Peyer's patch (tissue), 4 donors: Measurements from ENCODE around the gene EGLN3. TPM values are rescaled to one million over a fixed set of nuclear protein-coding genes. Genes with fewer than 3 reads are reported as not detected.

Source experiments
- DNase-seq, 3 donors: peaks; one replicate each; pipeline ENCODE4 v3.0.0-alpha.2; 2017 to 2019
- H3K27ac ChIP-seq, 4 donors: fragments of 200-600 bp; sonication (generic); one replicate each; pipeline ENCODE4 v1.5.1; 2016 to 2019
- H3K27me3 ChIP-seq, 2 donors: fragments of 200-600 bp; sonication (generic); one replicate each; pipeline ENCODE4 v1.5.1; 2019
- H3K36me3 ChIP-seq, 3 donors: fragments of 200-600 bp; sonication (generic); one replicate each; pipeline ENCODE4 v1.5.1; 2016 to 2019
- H3K4me1 ChIP-seq, 4 donors: fragments of 200-600 bp; sonication (generic); one replicate each; pipeline ENCODE4 v1.5.1; 2016 to 2019
- H3K4me3 ChIP-seq, 4 donors: fragments of 200-600 bp; sonication (generic); 1 replicate in 3 of 4; 2 replicates in 1 of 4; pipeline ENCODE4 v1.5.1; 2016 to 2019; ENCODE audit warnings: mild to moderate bottlenecking in 1 of 4
- H3K9me3 ChIP-seq, 4 donors: fragments of 200-600 bp; sonication (generic); one replicate each; pipeline ENCODE4 v1.5.1; 2016 to 2019; ENCODE audit warnings: mild to moderate bottlenecking in 1 of 4
- POLR2A ChIP-seq, 2 donors: fragments of 450-650 bp; IDR thresholded peaks; one replicate each; pipeline ENCODE4 v1.5.1; 2017; ENCODE audit warnings: antibody characterized with exemption in 2 of 2, mild to moderate bottlenecking in 2 of 2, moderate library complexity in 2 of 2
- total RNA-seq, 4 donors: library from RNA; depleted of rRNA; stranded (reverse); fragments of >200 nt; gene quantifications; one replicate each; pipeline ENCODE4 v1.1.0, GENCODE V29; 2016
- TF ChIP-seq, protein P1 (sequence below), 6 experiments: fragments of 450-650 bp in 4 of 6; fragments of 200-600 bp in 2 of 6; sonication (generic) in 1 of 6; IDR thresholded peaks; one replicate each; pipeline ENCODE4 v1.5.1; 2017 to 2019; ENCODE audit warnings: antibody characterized with exemption in 6 of 6, mild to moderate bottlenecking in 3 of 6, moderate library complexity in 1 of 6

EGLN3 gene
- total RNA-seq, 4 donors from 2014 or later: 14.0 to 82.9 (median 56.2) TPM

DNA sequence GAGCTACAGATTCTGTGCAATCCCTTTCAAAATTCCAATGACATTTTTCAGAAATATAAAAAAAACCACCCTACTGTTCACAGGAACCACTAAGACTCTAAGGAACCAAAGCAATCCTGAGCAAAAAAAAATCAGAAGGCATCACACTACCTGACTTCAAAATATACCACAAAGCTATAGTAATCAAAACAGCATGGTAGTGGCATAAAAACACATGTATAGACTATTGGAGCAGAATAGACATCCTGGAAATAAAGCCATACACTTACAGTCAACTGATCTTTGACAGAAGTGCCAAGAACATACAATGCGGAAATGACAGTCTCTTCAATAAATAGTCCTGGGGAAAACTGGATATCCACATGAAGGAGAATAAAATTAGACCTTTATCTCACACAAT, 56.5 kb downstream of the EGLN3 start:
- Histone ChIP-seq H3K36me3 (no peaks in the 10 kb centered on the region), H3K4me3 (no peak overlapping the region), H3K4me1 (no peaks in the 10 kb centered on the region), H3K27me3 (no peaks in the 10 kb centered on the region), H3K9me3 (no peaks in the 10 kb centered on the region), H3K27ac (no peak overlapping the region)
- no peak for TF ChIP-seq POLR2A (IDR thresholded peaks at IDR 0.05)
- TF ChIP-seq, protein P1, sequence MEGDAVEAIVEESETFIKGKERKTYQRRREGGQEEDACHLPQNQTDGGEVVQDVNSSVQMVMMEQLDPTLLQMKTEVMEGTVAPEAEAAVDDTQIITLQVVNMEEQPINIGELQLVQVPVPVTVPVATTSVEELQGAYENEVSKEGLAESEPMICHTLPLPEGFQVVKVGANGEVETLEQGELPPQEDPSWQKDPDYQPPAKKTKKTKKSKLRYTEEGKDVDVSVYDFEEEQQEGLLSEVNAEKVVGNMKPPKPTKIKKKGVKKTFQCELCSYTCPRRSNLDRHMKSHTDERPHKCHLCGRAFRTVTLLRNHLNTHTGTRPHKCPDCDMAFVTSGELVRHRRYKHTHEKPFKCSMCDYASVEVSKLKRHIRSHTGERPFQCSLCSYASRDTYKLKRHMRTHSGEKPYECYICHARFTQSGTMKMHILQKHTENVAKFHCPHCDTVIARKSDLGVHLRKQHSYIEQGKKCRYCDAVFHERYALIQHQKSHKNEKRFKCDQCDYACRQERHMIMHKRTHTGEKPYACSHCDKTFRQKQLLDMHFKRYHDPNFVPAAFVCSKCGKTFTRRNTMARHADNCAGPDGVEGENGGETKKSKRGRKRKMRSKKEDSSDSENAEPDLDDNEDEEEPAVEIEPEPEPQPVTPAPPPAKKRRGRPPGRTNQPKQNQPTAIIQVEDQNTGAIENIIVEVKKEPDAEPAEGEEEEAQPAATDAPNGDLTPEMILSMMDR (IDR thresholded peaks at IDR 0.05): no peak
- DNase-seq: no peak

DNA sequence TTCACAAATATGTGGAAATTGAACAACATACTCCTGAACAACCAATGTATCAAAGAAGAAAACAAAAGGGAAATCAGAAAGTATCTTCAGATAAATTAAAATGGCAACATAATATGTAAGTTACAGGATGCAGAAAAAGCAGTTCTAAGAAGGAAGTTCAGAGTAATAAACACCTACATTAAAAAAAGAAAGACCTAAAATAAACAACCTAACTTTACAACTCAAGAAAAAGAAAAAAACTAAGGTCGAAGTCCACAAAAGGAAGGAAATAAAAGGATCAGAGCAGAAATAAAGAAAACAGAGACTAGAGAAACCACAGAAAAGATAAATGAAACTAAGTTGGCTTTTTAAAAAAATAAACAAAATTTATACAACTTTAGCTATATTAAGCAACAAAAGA, 59.2 kb downstream of the EGLN3 start:
- Histone ChIP-seq H3K4me3 (no peak overlapping the region), H3K4me1 (no peaks in the 10 kb centered on the region), H3K36me3 (no peaks in the 10 kb centered on the region), H3K9me3 (peaks cover 0 to 3% (median 0%) of the 10 kb centered on the region in 4 donors), H3K27me3 (no peaks in the 10 kb centered on the region), H3K27ac (no peak overlapping the region)
- TF ChIP-seq, protein P1 (IDR thresholded peaks at IDR 0.05): no peak
- TF ChIP-seq POLR2A (IDR thresholded peaks at IDR 0.05): no peak
- DNase-seq: no peak

DNA sequence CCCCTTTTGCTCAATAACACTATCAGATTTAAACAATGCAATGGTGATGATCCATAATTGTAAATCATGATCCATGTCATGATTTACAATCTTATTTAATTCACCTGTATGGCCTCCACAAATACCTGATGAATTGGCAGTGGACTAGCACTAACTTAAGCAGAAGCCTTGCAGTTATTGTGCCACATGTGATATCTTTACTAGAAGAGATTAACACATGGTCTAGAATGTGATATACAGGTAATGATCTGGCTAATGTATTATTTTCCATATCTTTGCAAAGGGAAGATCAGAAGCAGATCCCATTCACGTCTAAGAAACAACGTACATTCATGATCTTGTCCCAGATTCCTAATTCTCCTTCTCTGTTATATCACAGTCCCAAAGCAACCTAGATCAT, 66.0 kb downstream of the EGLN3 start:
- DNase-seq: no peak
- Histone ChIP-seq H3K36me3 (no peaks in the 10 kb centered on the region), H3K27ac (no peak overlapping the region), H3K9me3 (peaks cover 0 to 3% (median 0%) of the 10 kb centered on the region in 4 donors), H3K4me1 (no peaks in the 10 kb centered on the region), H3K27me3 (no peaks in the 10 kb centered on the region), H3K4me3 (no peak overlapping the region)
- TF ChIP-seq, protein P1 (IDR thresholded peaks at IDR 0.05): no peak
- TF ChIP-seq POLR2A (IDR thresholded peaks at IDR 0.05): no peak

DNA sequence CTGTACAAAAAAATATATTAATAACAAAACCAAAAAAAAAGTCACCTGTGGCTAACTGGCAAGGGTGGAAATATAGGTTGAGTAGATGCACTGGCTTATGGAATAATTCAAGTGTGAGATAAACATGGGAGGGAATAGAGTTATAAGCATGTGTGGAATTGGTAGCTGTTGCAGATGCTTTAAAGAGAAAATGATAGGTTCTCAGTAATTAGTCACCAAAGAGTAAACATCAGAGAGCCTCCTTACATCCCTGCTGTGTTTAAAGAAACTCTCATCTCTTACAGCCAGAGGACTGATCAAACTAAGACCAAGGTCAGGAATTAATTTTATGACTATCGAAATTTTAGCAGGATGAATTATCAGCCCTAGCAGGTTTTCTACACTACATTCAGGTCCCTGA, 70.5 kb downstream of the EGLN3 start:
- Histone ChIP-seq H3K27ac (no peak overlapping the region), H3K36me3 (no peaks in the 10 kb centered on the region), H3K4me3 (no peak overlapping the region), H3K27me3 (no peaks in the 10 kb centered on the region), H3K4me1 (no peaks in the 10 kb centered on the region), H3K9me3 (peaks cover 0 to 12% (median 0%) of the 10 kb centered on the region in 4 donors)
- TF ChIP-seq POLR2A (IDR thresholded peaks at IDR 0.05): no peak
- no peak for DNase-seq

DNA sequence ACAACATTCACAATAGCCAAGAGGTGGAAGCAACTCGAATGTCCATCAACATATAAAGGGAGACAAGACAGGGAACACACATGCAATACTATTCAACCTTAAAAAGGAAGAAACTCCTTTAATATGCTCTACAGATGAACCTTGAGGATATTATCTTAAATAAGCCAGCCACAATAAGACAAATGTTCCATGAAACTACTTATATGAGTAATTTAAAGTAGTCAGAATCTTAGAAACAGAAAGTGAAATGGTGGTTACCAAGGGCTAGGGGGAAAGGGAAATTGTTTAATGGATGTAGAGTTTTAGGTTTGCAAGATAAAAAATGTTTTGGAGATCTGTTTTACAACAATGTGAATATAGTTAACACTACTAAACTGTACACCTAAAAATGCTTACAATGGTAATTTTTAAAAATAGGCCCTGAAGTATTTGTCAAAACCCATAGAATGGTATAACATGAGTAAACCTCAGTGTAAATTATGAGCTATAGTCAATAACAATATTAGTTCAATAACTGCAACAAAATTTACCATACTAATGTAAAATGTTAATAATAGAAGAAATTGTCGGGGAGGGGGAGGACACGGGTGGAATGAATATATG, 71.1 kb downstream of the EGLN3 start:
- H3K27ac ChIP-seq: no peak overlapping the region
- H3K4me3 ChIP-seq: no peak overlapping the region
- DNase-seq: no peak
- no peaks in the 10 kb centered on the region for H3K36me3 ChIP-seq
- peaks cover 0 to 12% (median 0%) of the 10 kb centered on the region in 4 donors for H3K9me3 ChIP-seq
- TF ChIP-seq, protein P1 (IDR thresholded peaks at IDR 0.05): no peak
- TF ChIP-seq POLR2A (IDR thresholded peaks at IDR 0.05): no peak
- no peaks in the 10 kb centered on the region for H3K4me1 ChIP-seq
- H3K27me3 ChIP-seq: no peaks in the 10 kb centered on the region

DNA sequence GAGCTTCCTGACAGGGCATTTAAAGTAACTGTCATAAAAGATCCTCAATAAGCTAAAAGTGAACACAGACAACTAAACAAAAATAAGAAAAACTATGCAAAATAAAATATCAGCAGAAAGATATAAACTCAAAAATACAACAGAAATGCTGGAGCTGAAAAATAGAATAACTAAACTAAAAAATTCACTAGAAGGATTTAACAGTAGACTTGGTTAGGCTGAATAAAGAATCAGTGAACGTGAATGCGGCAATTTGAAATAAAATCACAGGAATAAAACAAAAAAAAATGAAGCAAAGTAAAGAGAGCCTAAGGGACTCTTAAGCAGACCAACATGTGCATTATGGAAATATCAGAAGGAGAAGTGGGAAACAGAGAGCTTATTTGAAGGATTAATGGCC, 74.6 kb downstream of the EGLN3 start:
- H3K27ac ChIP-seq: no peak overlapping the region

More for the DNA sequence above, 74.6 kb downstream of the EGLN3 start:
- Histone ChIP-seq H3K36me3 (no peaks in the 10 kb centered on the region), H3K4me1 (no peaks in the 10 kb centered on the region), H3K9me3 (peaks cover 0 to 12% (median 0%) of the 10 kb centered on the region in 4 donors), H3K4me3 (no peak overlapping the region), H3K27me3 (no peaks in the 10 kb centered on the region)
- DNase-seq: no peak
- TF ChIP-seq, protein P1 (IDR thresholded peaks at IDR 0.05): no peak
- TF ChIP-seq POLR2A (IDR thresholded peaks at IDR 0.05): no peak
